Keratinocyte (primary cell): ENCODE data around the gene TMEM109. TPM values are rescaled to one million over a fixed set of nuclear protein-coding genes. Genes with fewer than 3 reads are reported as not detected.

ENCODE experiments used
- DNase-seq: peaks from one replicate; pipeline ENCODE4 v3.0.0-alpha.2; 2011; ENCODE audit warnings: low read depth, missing footprints, low spot score
- FAIRE-seq: peaks from 2 replicates; lab custom pipeline; 2011; peaks lifted over from hg19 to GRCh38; lab: Jason Lieb, UNC
- H2AFZ ChIP-seq: 2 replicates; pipeline ENCODE4 v1.6.0; 2012; ENCODE audit warnings: low read length, control low read depth, inconsistent platforms; ENCODE audit not compliant: control insufficient read depth
- H3K27ac ChIP-seq: 2 replicates; pipeline ENCODE4 v1.5.1; 2011; ENCODE audit warnings: low read length; ENCODE audit not compliant: control insufficient read depth, insufficient read depth
- H3K27me3 ChIP-seq: 3 replicates; pipeline ENCODE4 v1.6.0; 2011; ENCODE audit warnings: low read length; ENCODE audit not compliant: control insufficient read depth, insufficient read depth; ENCODE audit errors: extremely low read depth
- H3K36me3 ChIP-seq, 2 experiments: 2 replicates in 1 of 2; 3 replicates in 1 of 2; pipeline ENCODE4 v1.5.1; 2011; ENCODE audit warnings: low read length in 2 of 2, mild to moderate bottlenecking in 1 of 2; ENCODE audit not compliant: control insufficient read depth in 2 of 2, insufficient read depth in 2 of 2; ENCODE audit errors: extremely low read depth in 1 of 2
- H3K4me1 ChIP-seq: 3 replicates; pipeline ENCODE4 v1.5.1; 2011; ENCODE audit warnings: low read length; ENCODE audit not compliant: control insufficient read depth, insufficient read depth; ENCODE audit errors: extremely low read depth
- H3K4me2 ChIP-seq: 3 replicates; pipeline ENCODE4 v1.6.0; 2011; ENCODE audit warnings: low read depth, low read length; ENCODE audit not compliant: control insufficient read depth, insufficient read depth; ENCODE audit errors: extremely low read depth
- H3K4me3 ChIP-seq, 3 experiments: fragments of 200-600 bp in 1 of 3; sonication (generic) in 1 of 3; 2 replicates in 2 of 3; 3 replicates in 1 of 3; pipeline ENCODE4 v1.5.1; 2011 to 2016; ENCODE audit warnings: low read length in 3 of 3, mild to moderate bottlenecking in 3 of 3, control low read depth in 2 of 3, inconsistent platforms in 1 of 3, low read depth in 1 of 3, mixed read lengths in 1 of 3, mixed run types in 1 of 3, moderate library complexity in 1 of 3; ENCODE audit not compliant: control insufficient read depth in 2 of 3, insufficient read depth in 2 of 3; ENCODE audit errors: extremely low read depth in 1 of 3
- H3K79me2 ChIP-seq: 2 replicates; pipeline ENCODE4 v1.6.0; 2012; ENCODE audit warnings: low read length; ENCODE audit not compliant: control insufficient read depth, insufficient read depth
- H3K9ac ChIP-seq: 3 replicates; pipeline ENCODE4 v1.6.0; 2011; ENCODE audit warnings: low read length; ENCODE audit not compliant: control insufficient read depth, insufficient read depth; ENCODE audit errors: extremely low read depth
- H3K9me1 ChIP-seq: 3 replicates; pipeline ENCODE4 v1.6.0; 2011; ENCODE audit warnings: low read length; ENCODE audit not compliant: control insufficient read depth, insufficient read depth; ENCODE audit errors: extremely low read depth
- H3K9me3 ChIP-seq: 2 replicates; pipeline ENCODE4 v1.5.1; 2012; ENCODE audit warnings: low read depth, low read length; ENCODE audit not compliant: control insufficient read depth
- H4K20me1 ChIP-seq: 3 replicates; pipeline ENCODE4 v1.6.0; 2011; ENCODE audit warnings: low read length; ENCODE audit not compliant: control insufficient read depth, insufficient read depth; ENCODE audit errors: extremely low read depth
- CTCF ChIP-seq, 3 experiments: IDR thresholded peaks in 1 of 3; conservative IDR thresholded peaks in 1 of 3; optimal IDR thresholded peaks in 1 of 3; 2 replicates in 2 of 3; 3 replicates in 1 of 3; pipeline versions ENCODE3 to v1.5.1; 2011; ENCODE audit warnings: low read length in 3 of 3, mild to moderate bottlenecking in 3 of 3, moderate library complexity in 2 of 3, control low read depth in 1 of 3, inconsistent platforms in 1 of 3; ENCODE audit not compliant: insufficient read depth in 2 of 3; ENCODE audit errors: extremely low read depth in 1 of 3
- EZH2 ChIP-seq: IDR thresholded peaks from one replicate; pipeline ENCODE4 v1.6.1; 2012; ENCODE audit warnings: inconsistent platforms, mild to moderate bottlenecking, low read length, moderate library complexity
- dilution Hi-C: fragments of 300-500 bp; cut with MboI; formaldehyde crosslinking; loops from one replicate; pipeline ENCODE4 v1.7.0; 2020; ENCODE audit warnings: low sequenced_read_pairs; ENCODE audit not compliant: extremely low pct_ligation_motif_present
- polyA plus RNA-seq, 5 experiments: library from polyadenylated mRNA; depleted of rRNA in 3 of 5; stranded (reverse) in 3 of 5; stranded (forward) in 1 of 5; unstranded in 1 of 5; fragments of >200 nt; gene quantifications; 1 replicate in 1 of 5; 2 replicates in 3 of 5; 3 replicates in 1 of 5; pipeline versions ENCODE4 v1.2.1 to v1.2.3, GENCODE V29; 2011 to 2012; ENCODE audit warnings: missing spikeins in 2 of 5, low read depth in 1 of 5, low replicate concordance in 1 of 5

The TMEM109 gene
- polyA plus RNA-seq, 1 donor (not counting 4 experiments of a cell fraction or from before 2014, with no cell fraction given) = 25.2 TPM

- H2AFZ ChIP-seq = no peak within 1 kb of the TSS
- no peak within 1 kb of the TSS for H3K27ac ChIP-seq
- H4K20me1 ChIP-seq = no peaks in the 10 kb centered on the region
- H3K9me1 ChIP-seq = no peaks in the 10 kb centered on the region
- no peaks in the 10 kb centered on the region for H3K79me2 ChIP-seq
- H3K4me1 ChIP-seq = no peaks in the 10 kb centered on the region
- no peak for TF ChIP-seq EZH2
- TF ChIP-seq CTCF (optimal IDR thresholded peaks at IDR 0.05 in 1 of 3, IDR thresholded peaks at IDR 0.05 in 1 of 3, conservative IDR thresholded peaks at IDR 0.05 in 1 of 3; ENCODE audit: extremely low read depth in 1 of 3, insufficient read depth in 2 of 3, low read length in 3 of 3) = no peak
- no peak within 1 kb of the TSS for H3K4me2 ChIP-seq
- no peaks in the 10 kb centered on the region for H3K9me3 ChIP-seq
- dilution Hi-C loops = no loop called here
- FAIRE-seq = no peak
- no peaks in the 10 kb centered on the region for H3K27me3 ChIP-seq
- H3K4me3 ChIP-seq = no peak within 1 kb of the TSS
- H3K36me3 ChIP-seq = no peaks in the 10 kb centered on the region
- no peak within 1 kb of the TSS for H3K9ac ChIP-seq
- no peak for DNase-seq
Observed at GRCh38 chr11:60866911-60867870, 46.8 kb upstream of the TMEM109 start, which contains the start of gene ZP1. Gene ZP1, plus strand, starts transcription at chr11:60867542. Its CDS starts 20 bp downstream, at chr11:60867562.

- TF ChIP-seq EZH2 (no peak), CTCF (optimal IDR thresholded peaks at IDR 0.05 in 1 of 3, IDR thresholded peaks at IDR 0.05 in 1 of 3, conservative IDR thresholded peaks at IDR 0.05 in 1 of 3; ENCODE audit: extremely low read depth in 1 of 3, insufficient read depth in 2 of 3, low read length in 3 of 3) (no peak)
- no peaks in the 10 kb centered on the region for H3K79me2 ChIP-seq
- H3K4me1 ChIP-seq = no peaks in the 10 kb centered on the region
- no peaks in the 10 kb centered on the region for H4K20me1 ChIP-seq
- no peak overlapping the region for H3K9ac ChIP-seq
- no peak overlapping the region for H3K4me2 ChIP-seq
- no peak overlapping the region for H3K27ac ChIP-seq
- no peak overlapping the region for H2AFZ ChIP-seq
- H3K4me3 ChIP-seq = no peak overlapping the region
- FAIRE-seq (no peak), DNase-seq (no peak)
- no peaks in the 10 kb centered on the region for H3K36me3 ChIP-seq
- dilution Hi-C loops = no loop called here
- H3K9me3 ChIP-seq = no peaks in the 10 kb centered on the region
- no peaks in the 10 kb centered on the region for H3K27me3 ChIP-seq
- no peaks in the 10 kb centered on the region for H3K9me1 ChIP-seq
Observed at GRCh38 chr11:60867871-60868681, 45.9 kb upstream of the TMEM109 start.
